Measurements from ENCODE around the gene STX1B.

GRCh38 chr16:30956601-30957455 lies 53.6 kb downstream of the STX1B start:
- no peak for TF ChIP-seq POLR2A (IDR thresholded peaks at IDR 0.05; ENCODE audit: low read length)
- TF ChIP-seq GATA1 (IDR thresholded peaks at IDR 0.05; ENCODE audit: low read depth, low read length): no peak
